ENCODE measurements around the gene THSD7A. TPM values are rescaled to one million over a fixed set of nuclear protein-coding genes. Genes with fewer than 3 reads are reported as not detected.

THSD7A gene
- total and polyA plus RNA-seq, 2 of the 4 experiments (the other 2 are of a cell fraction) = 0.02 to 0.18 TPM

- Histone ChIP-seq H3K14ac (replicated peaks; ENCODE audit: low read depth, low read length) (no peak overlapping the region), H3K79me1 (ENCODE audit: low read depth in 1 of 2, low read length in 2 of 2) (no peaks in the 10 kb centered on the region), H3K18ac (ENCODE audit: low read depth, low read length) (no peak overlapping the region), H4K20me1 (ENCODE audit: insufficient read depth, low read length) (no peaks in the 10 kb centered on the region), H4K91ac (ENCODE audit: insufficient read depth, low read depth, low read length) (no peak overlapping the region), H3K56ac (ENCODE audit: extremely low read depth, insufficient read depth, low read length) (no peak overlapping the region), H3K27me3 (ENCODE audit: control insufficient read depth, insufficient read depth, low read length) (no peaks in the 10 kb centered on the region), H3K9ac (ENCODE audit: low read depth, low read length) (no peak overlapping the region), H2AK9ac (replicated peaks; ENCODE audit: low read depth, low read length, poor library complexity) (no peak overlapping the region), H3K4ac (ENCODE audit: low read depth, low read length) (no peak overlapping the region), H3K23ac (ENCODE audit: low read depth, low read length) (no peak overlapping the region), H2AFZ (replicated peaks; ENCODE audit: low read length, poor library complexity) (no peak overlapping the region), H3K27ac (ENCODE audit: insufficient read depth, low read length) (no peak overlapping the region), H3K4me3 (ENCODE audit: insufficient read depth, low read depth, low read length) (no peak overlapping the region), H3K4me1 (ENCODE audit: control insufficient read depth, insufficient read depth, low read length) (no peaks in the 10 kb centered on the region), H3K9me1 (ENCODE audit: insufficient read depth, low read length) (no peaks in the 10 kb centered on the region), H2BK120ac (ENCODE audit: low read depth, low read length) (no peak overlapping the region), H2BK5ac (ENCODE audit: low read depth, low read length, poor library complexity, severe bottlenecking) (no peak overlapping the region), H3K9me3 (ENCODE audit: control insufficient read depth, insufficient read depth, low read length) (no peaks in the 10 kb centered on the region), H4K8ac (ENCODE audit: low read depth in 2 of 2, low read length in 2 of 2) (no peak overlapping the region), H4K5ac (ENCODE audit: low read depth, low read length) (no peak overlapping the region), H2BK20ac (ENCODE audit: low read depth, low read length) (no peak overlapping the region), H2BK15ac (ENCODE audit: low read depth, low read length) (no peak overlapping the region), H3K4me2 (ENCODE audit: low read depth, low read length) (no peak overlapping the region), H3K36me3 (ENCODE audit: control insufficient read depth, insufficient read depth, low read length) (no peaks in the 10 kb centered on the region), H2AK5ac (ENCODE audit: low read depth, low read length) (no peak overlapping the region)
- no peak for DNase-seq
- BruUV-seq (replicated peaks) = no TSS peak
- CTCF ChIA-PET = no interaction called here
- TF ChIP-seq CHD1 (IDR thresholded peaks at IDR 0.05; ENCODE audit: low read depth, low read length) = no peak
- no peak for TF ChIP-seq CTCF (conservative IDR thresholded peaks at IDR 0.05; ENCODE audit: low read depth, low read length)
- TF ChIP-seq USF2 (IDR thresholded peaks at IDR 0.05; ENCODE audit: low read depth, low read length) = no peak
- no peak for TF ChIP-seq BHLHE40 (IDR thresholded peaks at IDR 0.05; ENCODE audit: low read depth, low read length)
- no peak for TF ChIP-seq CEBPB (IDR thresholded peaks at IDR 0.05; ENCODE audit: low read depth, low read length)
- TF ChIP-seq MAFK (IDR thresholded peaks at IDR 0.05; ENCODE audit: low read depth, low read length) = no peak
- TF ChIP-seq FOS (IDR thresholded peaks at IDR 0.05; ENCODE audit: low read depth, low read length) = no peak
- no peak for TF ChIP-seq MXI1 (IDR thresholded peaks at IDR 0.05; ENCODE audit: borderline replicate concordance, low read depth, low read length)
- no peak for TF ChIP-seq MAZ (IDR thresholded peaks at IDR 0.05; ENCODE audit: borderline replicate concordance, low read depth, low read length)
- no peak for TF ChIP-seq ELK1 (IDR thresholded peaks at IDR 0.05; ENCODE audit: borderline replicate concordance, low read depth, low read length)
- no peak for TF ChIP-seq POLR2A (IDR thresholded peaks at IDR 0.05; ENCODE audit: low read depth, low read length)
- no peak for TF ChIP-seq NFE2L2 (IDR thresholded peaks at IDR 0.05; ENCODE audit: low read depth, low read length)
- TF ChIP-seq RFX5 (IDR thresholded peaks at IDR 0.05; ENCODE audit: low read depth, low read length) = no peak
- TF ChIP-seq RCOR1 (IDR thresholded peaks at IDR 0.05; ENCODE audit: insufficient replicate concordance, low read length) = no peak
- no peak for TF ChIP-seq RAD21 (IDR thresholded peaks at IDR 0.05; ENCODE audit: low read length)
- no peak for ATAC-seq (ENCODE audit: low read depth)
- in situ Hi-C loops (cut with MboI; ENCODE audit: low sequenced_read_pairs) (no loop called here), dilution Hi-C loops (cut with HindIII; ENCODE audit: low sequenced_read_pairs, unreplicated experiment) (no loop called here), intact Hi-C loops (cut with micrococcal nuclease) (no loop called here)
- POLR2A ChIA-PET (ENCODE audit: unreplicated experiment) = no interaction called here
- no CpG with 5 or more reads among the region's 2 CpGs for WGBS, 2 experiments (ENCODE audit: extremely low coverage in 2 of 2, insufficient read length in 1 of 2)
Measured at GRCh38 chr7:11754123-11754522, 77.9 kb downstream of the THSD7A start.

Measured in IMR-90 (cell line).